Heart left ventricle (tissue), 16 donors: ENCODE measurements around the gene PFKP. TPM values are rescaled to one million over a fixed set of nuclear protein-coding genes. Genes with fewer than 3 reads are reported as not detected.

Source experiments
- ATAC-seq, 4 donors: fragments of 200-7000 bp; cut with Tn5 transposase; one replicate each; pipeline ENCODE4 v1.9.1; 2020 to 2022; ENCODE audit warnings: moderate library complexity in 4 of 4, mild to moderate bottlenecking in 3 of 4, moderate number of reproducible peaks in 1 of 4
- DNase-seq, 5 donors: peaks; one replicate each; pipeline ENCODE4 v3.0.0-alpha.2; 2020
- H3K27ac ChIP-seq, 12 donors: fragments of 200-600 bp; sonication (generic) in 4 of 12; one replicate each; pipeline versions ENCODE4 v1.5.0 to v1.8.0; 2016 to 2022; ENCODE audit warnings: mild to moderate bottlenecking in 2 of 12
- H3K27me3 ChIP-seq, 9 donors: fragments of 200-600 bp; sonication (generic) in 2 of 9; one replicate each; pipeline versions ENCODE4 v1.5.1 to v1.8.0; 2016 to 2022; ENCODE audit warnings: mild to moderate bottlenecking in 3 of 9
- H3K36me3 ChIP-seq, 9 donors: fragments of 200-600 bp; sonication (generic) in 2 of 9; one replicate each; pipeline versions ENCODE4 v1.5.0 to v1.8.0; 2018 to 2022; ENCODE audit warnings: mild to moderate bottlenecking in 2 of 9
- H3K4me1 ChIP-seq, 12 donors: fragments of 200-600 bp; sonication (generic) in 4 of 12; one replicate each; pipeline versions ENCODE4 v1.5.0 to v1.8.0; 2016 to 2022; ENCODE audit warnings: mild to moderate bottlenecking in 3 of 12
- H3K4me3 ChIP-seq, 12 donors: fragments of 200-600 bp; sonication (generic) in 4 of 12; one replicate each; pipeline versions ENCODE4 v1.5.0 to v1.8.0; 2017 to 2022; ENCODE audit warnings: mild to moderate bottlenecking in 9 of 12, moderate library complexity in 4 of 12
- H3K9me3 ChIP-seq, 12 donors: fragments of 200-600 bp; sonication (generic) in 4 of 12; one replicate each; pipeline versions ENCODE4 v1.5.0 to v1.8.0; 2016 to 2022; ENCODE audit warnings: mild to moderate bottlenecking in 1 of 12
- POLR2A ChIP-seq, 2 donors: fragments of 450-650 bp; IDR thresholded peaks; one replicate each; pipeline ENCODE4 v1.6.1; 2017; ENCODE audit warnings: antibody characterized with exemption in 2 of 2, mild to moderate bottlenecking in 2 of 2, moderate library complexity in 2 of 2
- WGBS, 4 donors: extraction: QIAGEN DNeasy Blood & Tissue Kit in 2 of 4; methylation state at CpG; one replicate each; pipeline versions ENCODE4 v1.1.5 to v1.1.7; 2013 to 2018; 5-methylcytosine and 5-hydroxymethylcytosine counted together
- intact Hi-C, 10 donors: fragments of 100-400 bp; cut with DNase I; formaldehyde crosslinking; loops; one replicate each; pipeline versions ENCODE4 v1.11.1 to v1.14.2; 2022
- polyA plus RNA-seq, 2 donors: library from polyadenylated mRNA; stranded (reverse); fragments of 200-250 nt; gene quantifications; one replicate each; pipeline ENCODE4 v1.2.3, GENCODE V29; 2013
- total RNA-seq, 9 donors: library from RNA; depleted of rRNA in 2 of 9; stranded (reverse); fragments of >200 nt in 2 of 9; fragmentation: NEBNext Ultra II Directional in 3 of 9; extraction: Animal tissue kit (Norgen Biotek cat#: 25700) in 3 of 9; gene quantifications; one replicate each; pipeline versions ENCODE4 v1.1.0 to v1.2.4, GENCODE V29; 2016 to 2023
- TF ChIP-seq, protein P1 (sequence below), 12 donors: fragments of 200-600 bp; sonication (generic) in 4 of 12; IDR thresholded peaks; one replicate each; pipeline versions ENCODE4 v1.5.0 to v1.8.0; 2018 to 2022; ENCODE audit warnings: antibody characterized with exemption in 12 of 12, mild to moderate bottlenecking in 5 of 12
- donor health status: ischemic (EF 13 %, LVEDD 7.1; RV severe dilation, severe dysfunction).
- donor health status: healthy with polysubstance abuse.
- donor health status: DM: no; HTN: yes; CAD: no.
- donor health status: DM: no; HTN: no; CAD: no.
- donor health status: ischemic (EF 25% LVEDD 6.9; RV normal size, moderate dysfunction).
- donor health status: ischemic (EF 25% LVEDD 5.7; RV mildly dilated, moderate dysfunction).
- donor health status: healthy.
- donor health status: DM: yes; HTN: yes; CAD: no.
- donor health status: ischemic (EF 35%, LVEDD 5.7; RV mildly dilated, moderate dysfunction).
- donor health status: nonischemic (EF 11% LVEDD 7.7; RV severe dilation, severe dysfunction).
- donor health status: DM: yes; HTN: yes; CAD: no.
- donor health status: PGD.
- donor health status: ischemic (EF 29% LVEDD 5.4; RV normal size, mild dysfunction).
- donor health status: nonischemic (EF 23%, LVEDD 6.1; RV moderate dilation, normal function).

Gene PFKP
- total and polyA plus RNA-seq, 11 donors: 68.0 to 318 (median 183) TPM

- Histone ChIP-seq H3K4me1 (peaks cover 0 to 32% (median 10%) of the 10 kb centered on the region in 12 donors), H3K9me3 (no peaks in the 10 kb centered on the region), H3K36me3 (peaks cover 0 to 100% (median 98%) of the 10 kb centered on the region in 9 donors), H3K4me3 (no peak overlapping the region), H3K27me3 (no peaks in the 10 kb centered on the region), H3K27ac (no peak overlapping the region)
- DNase-seq (no peak), ATAC-seq (no peak)
- WGBS, 4 donors: 79 to 92% (median 92%) methylated on average over 21 of the region's 21 CpGs
- TF ChIP-seq POLR2A (IDR thresholded peaks at IDR 0.05): no peak
- TF ChIP-seq, protein P1, sequence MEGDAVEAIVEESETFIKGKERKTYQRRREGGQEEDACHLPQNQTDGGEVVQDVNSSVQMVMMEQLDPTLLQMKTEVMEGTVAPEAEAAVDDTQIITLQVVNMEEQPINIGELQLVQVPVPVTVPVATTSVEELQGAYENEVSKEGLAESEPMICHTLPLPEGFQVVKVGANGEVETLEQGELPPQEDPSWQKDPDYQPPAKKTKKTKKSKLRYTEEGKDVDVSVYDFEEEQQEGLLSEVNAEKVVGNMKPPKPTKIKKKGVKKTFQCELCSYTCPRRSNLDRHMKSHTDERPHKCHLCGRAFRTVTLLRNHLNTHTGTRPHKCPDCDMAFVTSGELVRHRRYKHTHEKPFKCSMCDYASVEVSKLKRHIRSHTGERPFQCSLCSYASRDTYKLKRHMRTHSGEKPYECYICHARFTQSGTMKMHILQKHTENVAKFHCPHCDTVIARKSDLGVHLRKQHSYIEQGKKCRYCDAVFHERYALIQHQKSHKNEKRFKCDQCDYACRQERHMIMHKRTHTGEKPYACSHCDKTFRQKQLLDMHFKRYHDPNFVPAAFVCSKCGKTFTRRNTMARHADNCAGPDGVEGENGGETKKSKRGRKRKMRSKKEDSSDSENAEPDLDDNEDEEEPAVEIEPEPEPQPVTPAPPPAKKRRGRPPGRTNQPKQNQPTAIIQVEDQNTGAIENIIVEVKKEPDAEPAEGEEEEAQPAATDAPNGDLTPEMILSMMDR (IDR thresholded peaks at IDR 0.05): no peak
- intact Hi-C loops: no loop called here
Observed at GRCh38 chr10:3141351-3142005, 74.1 kb downstream of the PFKP start.

GRCh38 chr10:3142146-3142875 is 75.0 kb downstream of the PFKP start:
- peak in 1 of 4 donors; percentile 5 for ATAC-seq
- H3K4me3 ChIP-seq: no peak overlapping the region
- no peak overlapping the region for H3K27ac ChIP-seq
- TF ChIP-seq, protein P1 (IDR thresholded peaks at IDR 0.05): no peak
- H3K36me3 ChIP-seq: peaks cover 0 to 100% (median 100%) of the 10 kb centered on the region in 9 donors
- peaks cover 0 to 25% (median 8%) of the 10 kb centered on the region in 12 donors for H3K4me1 ChIP-seq
- H3K27me3 ChIP-seq: no peaks in the 10 kb centered on the region
- intact Hi-C loops: no loop called here
- no peak for DNase-seq
- WGBS, 4 donors: 84 to 87% (median 85%) methylated on average over 14 of the region's 14 CpGs
- no peaks in the 10 kb centered on the region for H3K9me3 ChIP-seq

- WGBS, 4 donors: 89 to 95% (median 93%) methylated on average over 17 of the region's 17 CpGs
- no peaks in the 10 kb centered on the region for H3K27me3 ChIP-seq
- peaks cover 0 to 100% (median 100%) of the 10 kb centered on the region in 9 donors for H3K36me3 ChIP-seq
- H3K27ac ChIP-seq: no peak overlapping the region
- no peak for ATAC-seq
- TF ChIP-seq, protein P1 (IDR thresholded peaks at IDR 0.05): no peak
- TF ChIP-seq POLR2A (IDR thresholded peaks at IDR 0.05): no peak
- intact Hi-C loops: no loop called here
- no peak overlapping the region for H3K4me3 ChIP-seq
- DNase-seq: no peak
- no peaks in the 10 kb centered on the region for H3K9me3 ChIP-seq
- peaks cover 0 to 14% (median 3%) of the 10 kb centered on the region in 12 donors for H3K4me1 ChIP-seq
Observed at GRCh38 chr10:3143366-3143765, 76.0 kb downstream of the PFKP start.

DNA sequence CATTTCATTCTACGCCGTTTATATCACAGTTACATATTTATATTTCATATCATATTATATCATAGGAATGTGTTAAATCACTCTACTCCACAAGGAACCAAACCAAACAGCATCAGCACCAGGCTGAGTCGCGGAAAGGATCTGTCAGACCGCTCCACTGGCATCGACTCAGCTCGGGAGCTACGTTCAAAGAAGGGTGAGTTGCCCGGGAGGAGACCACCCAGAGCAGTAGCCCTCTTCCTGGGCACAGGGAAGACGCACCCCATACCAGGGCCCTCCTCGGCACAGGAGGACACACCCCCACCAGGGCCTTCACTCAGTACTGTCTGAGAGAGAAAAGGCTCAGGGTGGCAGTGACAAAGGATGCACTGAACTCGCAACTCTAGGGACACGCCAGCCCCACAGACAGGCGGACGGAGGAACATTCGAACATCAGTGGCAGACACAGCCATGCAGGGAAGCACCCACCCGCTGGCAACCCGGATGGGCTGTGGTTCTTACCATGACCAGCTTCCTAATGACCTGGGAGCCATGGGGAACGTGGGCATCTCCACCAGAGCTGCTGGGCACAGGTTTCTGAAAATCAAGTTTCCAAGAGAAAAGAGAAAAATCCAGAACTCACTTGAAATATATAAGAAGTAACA is 76.6 kb downstream of the PFKP start:
- intact Hi-C loops: no loop called here
- WGBS, 4 donors: 91 to 95% (median 94%) methylated on average over 19 of the region's 19 CpGs
- no peaks in the 10 kb centered on the region for H3K9me3 ChIP-seq
- H3K27me3 ChIP-seq: no peaks in the 10 kb centered on the region
- peak in 1 of 4 donors; percentile 7 for ATAC-seq
- peaks cover 0 to 100% (median 100%) of the 10 kb centered on the region in 9 donors for H3K36me3 ChIP-seq
- TF ChIP-seq, protein P1 (IDR thresholded peaks at IDR 0.05): no peak
- no peak for TF ChIP-seq POLR2A (IDR thresholded peaks at IDR 0.05)
- H3K27ac ChIP-seq: no peak overlapping the region
- peaks cover 0 to 12% (median 2%) of the 10 kb centered on the region in 12 donors for H3K4me1 ChIP-seq
- no peak for DNase-seq
- H3K4me3 ChIP-seq: no peak overlapping the region
